ENCODE data around the gene CCDC28B. TPM values are rescaled to one million over a fixed set of nuclear protein-coding genes. Genes with fewer than 3 reads are reported as not detected.
"Not testable (repeated sequence)": the region's sequence is repeated elsewhere in the genome, so short reads cannot be mapped to it uniquely, and the experiment has no call there.

Gene CCDC28B
- 30.3 TPM for total RNA-seq

DNA sequence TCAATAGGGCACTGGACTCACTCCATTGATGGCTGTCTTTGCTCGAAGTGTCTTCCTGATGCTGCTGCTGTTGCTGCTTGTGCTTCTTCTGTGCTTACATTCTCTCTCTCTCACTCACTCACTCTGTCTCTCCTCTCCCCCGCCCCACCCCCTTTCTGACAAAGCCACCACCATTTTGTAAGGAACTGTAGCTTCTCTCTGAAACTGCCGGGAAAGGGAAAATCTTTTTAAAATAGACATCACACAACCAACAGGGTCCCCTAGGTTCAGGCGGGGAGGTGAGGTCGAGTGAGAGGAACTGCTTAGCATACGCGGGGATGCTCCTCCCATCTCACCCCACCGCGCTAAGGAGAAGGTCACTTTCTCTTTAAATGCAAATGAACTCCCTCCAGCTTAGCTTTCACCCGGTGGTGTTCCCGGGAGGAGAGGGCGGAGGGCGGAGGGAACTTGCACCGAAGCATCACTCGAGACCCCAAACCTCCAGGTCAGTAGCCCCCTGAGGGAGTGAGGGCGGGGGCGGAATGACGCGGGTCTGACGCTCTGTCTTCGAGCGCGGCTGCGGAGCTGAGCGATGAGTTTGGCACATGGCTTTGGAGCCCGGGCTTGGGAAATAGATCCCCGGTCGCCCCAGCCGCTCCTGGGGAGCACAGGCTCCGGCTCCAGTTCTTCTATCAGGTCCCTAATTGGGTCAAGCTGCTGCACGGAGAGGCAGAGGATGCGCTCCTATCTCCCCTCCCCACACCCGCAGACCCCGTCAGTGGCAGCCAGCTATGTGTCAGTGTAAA is at the start of gene CCDC28B:
Gene CCDC28B (plus strand): TSS at position 370 of the 785 bp plus-strand sequence. CDS start 1,341 bp downstream, outside the sequence.
- DNase-seq = peak; percentile 84

DNA sequence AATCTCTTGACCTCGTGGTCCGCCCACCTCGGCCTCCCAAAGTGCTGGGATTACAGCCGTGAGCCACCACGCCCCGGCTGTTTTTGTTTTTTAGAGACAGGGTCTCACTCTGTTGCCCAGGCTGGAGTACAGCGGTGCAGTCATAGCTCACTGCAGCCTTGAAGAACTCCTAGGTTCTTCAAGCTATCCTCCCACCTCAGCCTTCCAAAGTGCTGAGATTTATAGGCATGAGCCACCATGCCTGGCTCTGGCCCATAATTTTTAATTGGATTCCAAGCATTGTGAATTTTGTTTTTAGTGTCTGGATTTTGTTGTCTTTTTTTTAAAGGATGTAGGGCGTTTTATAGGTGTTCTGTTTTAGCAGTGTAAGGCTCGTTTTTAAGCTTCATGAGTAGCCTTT is 49.5 kb upstream of the CCDC28B start:
- peak; percentile 12 for DNase-seq

GRCh38 chr1:32151319-32151787 is 49.0 kb upstream of the CCDC28B start:
- DNase-seq = peak; percentile 94

GRCh38 chr1:32159189-32159588 is 41.2 kb upstream of the CCDC28B start:
- no peak for DNase-seq

GRCh38 chr1:32163405-32163804 is 37.0 kb upstream of the CCDC28B start:
- DNase-seq = no peak

DNA sequence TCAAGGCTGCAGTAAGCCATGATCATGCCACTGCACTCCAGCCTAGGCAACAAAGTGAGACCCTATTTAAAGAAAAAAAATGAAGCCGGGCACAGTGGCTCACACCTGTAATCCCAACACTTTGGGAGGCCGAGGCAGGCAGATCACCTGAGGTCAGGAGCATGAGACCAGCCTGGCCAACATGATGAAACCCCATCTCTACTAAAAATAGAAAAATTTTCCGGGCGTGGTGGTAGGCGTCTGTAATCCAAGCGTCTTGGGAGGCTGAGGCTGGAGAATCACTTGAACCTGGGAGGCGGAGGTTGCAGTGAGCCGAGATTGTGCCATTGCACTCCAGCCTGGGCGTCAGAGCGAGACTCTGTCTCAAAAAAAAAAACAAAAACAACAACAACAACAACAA is 34.8 kb upstream of the CCDC28B start:
- DNase-seq = not testable (repeated sequence)

- DNase-seq = no peak
Observed at GRCh38 chr1:32170991-32171390, 29.4 kb upstream of the CCDC28B start.

GRCh38 chr1:32172621-32173245 is 27.7 kb upstream of the CCDC28B start:
- no peak for DNase-seq

GRCh38 chr1:32178380-32179192 is 21.8 kb upstream of the CCDC28B start:
- DNase-seq = no peak

- DNase-seq = no peak
Observed at GRCh38 chr1:32179193-32179442, 21.3 kb upstream of the CCDC28B start.

DNA sequence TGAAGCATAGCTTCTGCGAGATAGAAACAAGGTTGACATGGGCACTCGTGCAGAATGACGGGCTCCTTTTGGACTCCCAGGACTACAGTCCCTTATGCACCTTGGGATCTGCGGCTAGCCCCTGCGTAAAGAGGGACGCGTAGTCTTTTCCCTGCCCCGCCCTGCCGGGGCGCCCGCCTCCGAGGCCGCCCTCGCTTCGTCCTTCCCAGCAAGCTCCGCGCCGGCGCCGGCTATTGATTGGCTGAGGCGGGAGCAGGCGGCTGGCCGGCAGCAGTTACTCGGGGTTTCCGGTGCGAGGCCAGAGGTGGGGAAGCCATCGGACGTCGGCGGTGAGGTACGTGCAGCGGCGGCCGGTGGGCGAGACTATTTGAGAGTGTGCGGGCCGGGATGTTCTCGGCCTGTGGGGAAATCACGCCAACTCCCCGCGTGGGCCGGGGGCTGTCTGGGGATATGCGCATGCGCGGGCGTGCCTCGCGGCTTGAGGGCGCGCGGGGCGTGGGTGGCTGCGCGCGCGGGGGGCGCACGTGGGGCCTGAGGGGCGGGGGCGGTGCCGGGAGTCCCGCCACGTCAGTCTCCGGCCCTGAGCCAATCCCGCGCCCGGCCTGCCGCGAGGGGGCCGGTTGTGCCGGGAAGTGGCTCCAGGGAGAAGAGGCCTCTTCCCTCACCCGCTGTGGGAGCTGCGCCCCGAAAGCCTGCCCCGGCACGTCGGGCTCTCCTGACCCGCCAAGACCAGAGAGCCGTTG is 20.8 kb upstream of the CCDC28B start, which contains the start of gene TXLNA:
Gene TXLNA (plus strand): TSS at position 233 of the 743 bp plus-strand sequence. CDS start 671 bp downstream, outside the sequence.
- DNase-seq = peak; percentile 97

DNA sequence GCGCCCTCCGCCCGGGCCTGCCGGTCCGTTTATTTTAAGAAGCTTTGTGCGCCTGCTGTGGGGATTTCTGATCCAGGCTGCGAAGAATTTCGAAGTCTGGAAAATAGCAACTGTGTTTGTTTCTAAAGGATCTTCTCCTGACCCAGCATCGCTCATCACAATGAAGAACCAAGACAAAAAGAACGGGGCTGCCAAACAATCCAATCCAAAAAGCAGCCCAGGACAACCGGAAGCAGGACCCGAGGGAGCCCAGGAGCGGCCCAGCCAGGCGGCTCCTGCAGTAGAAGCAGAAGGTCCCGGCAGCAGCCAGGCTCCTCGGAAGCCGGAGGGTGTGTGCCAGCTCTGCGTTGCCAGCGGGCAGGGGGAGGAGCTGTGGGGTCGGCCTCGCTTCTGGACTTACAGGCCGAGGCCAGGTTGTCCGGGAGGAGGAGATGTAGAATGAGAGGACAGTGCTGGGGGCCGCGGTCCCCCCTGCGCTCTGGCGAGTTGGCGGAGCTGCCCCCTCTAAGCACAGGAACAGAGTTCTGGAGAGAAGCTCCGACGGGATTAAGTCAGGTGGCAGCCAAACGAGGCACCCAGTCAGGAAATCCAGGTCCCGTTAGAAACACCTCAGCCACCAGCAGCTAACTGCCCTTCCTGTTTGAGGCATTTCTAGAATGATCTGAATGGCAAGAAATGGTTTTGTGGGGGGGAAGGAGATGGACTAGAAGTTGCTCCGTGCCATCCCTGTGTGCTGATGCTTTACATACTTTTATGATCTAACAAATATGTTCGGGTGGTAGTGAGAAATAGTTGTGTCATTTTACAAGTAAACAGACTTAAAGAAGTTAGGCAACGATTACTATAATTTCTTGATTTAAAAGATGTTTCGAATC is 20.0 kb upstream of the CCDC28B start:
- DNase-seq = peak; percentile 60

DNA sequence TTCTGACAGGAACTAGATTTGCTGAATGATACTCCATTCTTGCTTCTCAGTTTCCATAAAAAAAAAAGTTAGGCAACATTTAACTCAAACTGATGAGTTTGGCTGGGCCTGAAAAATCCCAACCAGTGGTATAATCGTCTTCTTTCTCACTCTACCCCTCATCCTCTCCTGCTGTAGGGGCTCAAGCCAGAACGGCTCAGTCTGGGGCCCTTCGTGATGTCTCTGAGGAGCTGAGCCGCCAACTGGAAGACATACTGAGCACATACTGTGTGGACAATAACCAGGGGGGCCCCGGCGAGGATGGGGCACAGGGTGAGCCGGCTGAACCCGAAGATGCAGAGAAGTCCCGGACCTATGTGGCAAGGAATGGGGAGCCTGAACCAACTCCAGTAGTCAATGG is 19.3 kb upstream of the CCDC28B start:
- DNase-seq = no peak

GRCh38 chr1:32181563-32181962 is 18.8 kb upstream of the CCDC28B start:
- no peak for DNase-seq

GRCh38 chr1:32182060-32182459 is 18.3 kb upstream of the CCDC28B start:
- no peak for DNase-seq

DNA sequence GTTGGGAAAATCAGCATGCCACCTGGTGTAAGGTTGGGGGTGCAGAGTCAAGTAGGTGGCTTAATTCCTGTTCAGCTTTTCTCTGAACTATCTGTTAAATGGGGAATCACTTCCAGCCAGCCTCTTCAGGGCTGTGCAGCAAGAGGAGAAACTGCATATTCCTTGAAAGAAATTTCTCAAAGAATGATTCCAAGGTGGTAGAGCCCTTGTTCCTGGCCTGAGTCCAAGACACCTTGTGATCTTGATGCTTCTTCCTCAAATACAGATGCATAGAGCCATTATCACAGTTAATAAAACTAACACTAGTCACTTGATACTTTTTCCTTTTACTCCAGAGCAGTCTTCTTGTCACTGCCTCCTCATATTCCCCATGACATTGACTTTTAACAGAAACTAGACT is 15.7 kb upstream of the CCDC28B start:
- DNase-seq = no peak

DNA sequence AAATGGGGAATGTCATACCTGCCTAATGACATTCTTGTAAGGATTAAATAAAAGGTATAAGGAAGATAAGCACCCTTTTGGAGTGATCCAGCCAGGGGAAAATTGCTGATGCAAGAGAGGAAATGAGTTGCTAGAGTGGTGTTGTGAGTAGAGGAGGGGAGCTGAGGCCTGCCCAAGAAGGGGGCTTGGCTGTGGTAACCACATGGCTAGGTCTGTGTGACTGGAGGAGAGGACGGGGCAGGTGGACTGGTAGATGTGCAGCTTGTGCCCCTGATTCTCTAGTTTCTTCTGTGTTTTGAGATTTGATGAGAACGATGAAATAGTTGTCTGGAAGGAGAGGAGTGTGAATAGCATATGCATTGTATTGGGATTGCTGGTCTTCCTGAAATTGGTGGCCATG is 14.3 kb upstream of the CCDC28B start:
- DNase-seq = no peak

DNA sequence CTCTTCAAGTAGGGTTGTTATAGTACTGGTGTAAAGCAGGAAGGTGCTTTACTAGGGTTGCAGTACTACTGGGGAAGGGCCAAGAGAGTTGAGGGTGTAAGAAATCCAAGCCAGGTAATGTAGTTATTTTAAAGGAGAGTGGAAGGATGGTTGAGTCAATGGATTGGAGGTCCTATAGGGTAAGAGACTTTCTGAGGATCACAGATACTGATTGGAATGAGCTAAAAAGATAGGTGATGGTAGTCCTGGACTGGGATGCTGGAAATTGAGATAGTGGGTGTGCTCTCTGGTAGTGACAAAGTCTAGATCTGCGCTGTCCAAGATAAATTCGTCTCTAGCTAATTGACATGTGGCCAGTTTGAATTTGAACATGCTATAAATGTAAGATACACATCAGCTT is 13.9 kb upstream of the CCDC28B start:
- DNase-seq = no peak

DNA sequence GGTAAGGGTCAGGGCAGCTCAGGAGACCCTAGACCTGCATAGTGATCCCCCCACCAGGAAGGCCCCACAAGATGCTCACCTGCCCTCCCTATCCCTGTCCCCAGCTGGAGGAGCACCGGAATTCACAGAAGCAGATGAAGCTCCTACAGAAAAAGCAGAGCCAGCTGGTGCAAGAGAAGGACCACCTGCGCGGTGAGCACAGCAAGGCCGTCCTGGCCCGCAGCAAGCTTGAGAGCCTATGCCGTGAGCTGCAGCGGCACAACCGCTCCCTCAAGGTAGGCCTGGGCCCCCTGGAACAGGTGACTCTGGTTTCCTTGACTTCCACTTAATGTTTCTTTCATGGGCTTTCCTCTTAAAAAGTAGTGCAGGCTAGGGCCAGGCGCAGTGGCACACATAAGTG is 12.5 kb upstream of the CCDC28B start:
- no peak for DNase-seq

DNA sequence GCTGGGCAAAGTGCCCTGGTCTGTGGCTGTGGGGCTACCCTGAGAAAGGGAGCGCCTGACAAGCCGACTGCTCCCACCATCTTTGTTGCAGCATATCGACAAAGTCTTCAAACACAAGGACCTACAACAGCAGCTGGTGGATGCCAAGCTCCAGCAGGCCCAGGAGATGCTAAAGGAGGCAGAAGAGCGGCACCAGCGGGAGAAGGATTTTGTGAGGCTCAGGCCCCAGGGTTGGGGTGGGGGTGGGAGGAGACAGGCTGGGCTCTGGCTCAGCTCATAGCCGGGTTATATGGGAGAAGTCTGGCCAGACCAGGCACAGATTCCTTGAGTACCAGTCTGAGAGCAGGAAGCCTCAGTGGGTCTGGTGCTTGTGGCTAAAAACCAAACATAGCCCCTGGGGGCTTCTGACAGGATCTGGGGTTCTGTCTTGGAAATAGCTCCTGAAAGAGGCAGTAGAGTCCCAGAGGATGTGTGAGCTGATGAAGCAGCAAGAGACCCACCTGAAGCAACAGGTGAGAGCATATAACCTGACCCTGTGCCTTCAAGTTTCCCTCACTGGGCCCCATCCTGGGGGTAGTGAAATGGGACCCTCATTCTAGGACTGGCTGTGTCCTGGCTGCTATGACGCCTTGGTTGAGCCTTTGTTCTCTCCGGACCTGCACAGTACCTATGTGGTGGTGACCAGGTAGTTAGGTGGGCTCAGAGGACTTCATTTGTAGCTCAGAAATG is 8.0 kb upstream of the CCDC28B start:
- DNase-seq = no peak

GRCh38 chr1:32194984-32195383 is 5.4 kb upstream of the CCDC28B start:
- DNase-seq = no peak

Measured in tongue (tissue), 2 donors.